Adrenal gland (tissue), 5 donors: ENCODE results near the gene SYNDIG1.

Experiments
- POLR2A ChIP-seq, 2 donors: fragments of 450-650 bp; IDR thresholded peaks; one replicate each; pipeline ENCODE4 v1.6.1; 2017; ENCODE audit warnings: antibody characterized with exemption in 2 of 2, mild to moderate bottlenecking in 2 of 2, moderate library complexity in 1 of 2
- TF ChIP-seq, protein P1 (sequence below), 6 experiments: fragments of 450-650 bp in 4 of 6; fragments of 200-600 bp in 2 of 6; sonication (generic) in 1 of 6; IDR thresholded peaks; 1 replicate in 5 of 6; 2 replicates in 1 of 6; pipeline versions ENCODE4 v1.5.1 to v1.8.0; 2016 to 2021; ENCODE audit warnings: antibody characterized with exemption in 6 of 6, mild to moderate bottlenecking in 2 of 6, moderate library complexity in 1 of 6
- donor health status: DM: no; HTN: no; CAD: no.

- TF ChIP-seq, protein P1, sequence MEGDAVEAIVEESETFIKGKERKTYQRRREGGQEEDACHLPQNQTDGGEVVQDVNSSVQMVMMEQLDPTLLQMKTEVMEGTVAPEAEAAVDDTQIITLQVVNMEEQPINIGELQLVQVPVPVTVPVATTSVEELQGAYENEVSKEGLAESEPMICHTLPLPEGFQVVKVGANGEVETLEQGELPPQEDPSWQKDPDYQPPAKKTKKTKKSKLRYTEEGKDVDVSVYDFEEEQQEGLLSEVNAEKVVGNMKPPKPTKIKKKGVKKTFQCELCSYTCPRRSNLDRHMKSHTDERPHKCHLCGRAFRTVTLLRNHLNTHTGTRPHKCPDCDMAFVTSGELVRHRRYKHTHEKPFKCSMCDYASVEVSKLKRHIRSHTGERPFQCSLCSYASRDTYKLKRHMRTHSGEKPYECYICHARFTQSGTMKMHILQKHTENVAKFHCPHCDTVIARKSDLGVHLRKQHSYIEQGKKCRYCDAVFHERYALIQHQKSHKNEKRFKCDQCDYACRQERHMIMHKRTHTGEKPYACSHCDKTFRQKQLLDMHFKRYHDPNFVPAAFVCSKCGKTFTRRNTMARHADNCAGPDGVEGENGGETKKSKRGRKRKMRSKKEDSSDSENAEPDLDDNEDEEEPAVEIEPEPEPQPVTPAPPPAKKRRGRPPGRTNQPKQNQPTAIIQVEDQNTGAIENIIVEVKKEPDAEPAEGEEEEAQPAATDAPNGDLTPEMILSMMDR (IDR thresholded peaks at IDR 0.05), result no peak
- no peak for TF ChIP-seq POLR2A (IDR thresholded peaks at IDR 0.05)
These were observed 117.1 kb downstream of the SYNDIG1 start for GRCh38 chr20:24586523-24586840.
